ENCODE measurements around the gene DDC.
"Not testable (repeated sequence)": the region's sequence is repeated elsewhere in the genome, so short reads cannot be mapped to it uniquely, and the experiment has no call there.

- TF ChIP-seq POLR2AphosphoS5 (IDR thresholded peaks at IDR 0.05); POLR2A (IDR thresholded peaks at IDR 0.05; ENCODE audit: low read depth): not testable (repeated sequence)
Measured at GRCh38 chr7:50583295-50583694, 18.1 kb upstream of the DDC start.

Measured in esophagus muscularis mucosa (tissue), 2 donors.